KOPT-K1 (cell line): ENCODE results near the gene NEK6.

Experiments used
- H3K27ac ChIP-seq: fragments of 200-600 bp; sonication (generic); 2 replicates; pipeline ENCODE4 v1.5.1; 2016; ENCODE audit warnings: antibody characterized with exemption, mild to moderate bottlenecking, low read depth, low read length; ENCODE audit not compliant: poor library complexity, severe bottlenecking
- H3K36me3 ChIP-seq: fragments of 200-600 bp; sonication (generic); 2 replicates; pipeline ENCODE4 v1.5.1; 2017; ENCODE audit warnings: antibody characterized with exemption, mild to moderate bottlenecking, low read length, moderate library complexity; ENCODE audit not compliant: insufficient read depth
- H3K9me3 ChIP-seq: fragments of 200-600 bp; sonication (generic); 2 replicates; pipeline ENCODE4 v1.5.1; 2017; ENCODE audit warnings: antibody characterized with exemption, low read length, mild to moderate bottlenecking; ENCODE audit not compliant: insufficient read depth, poor library complexity, severe bottlenecking

NEK6 gene

DNA sequence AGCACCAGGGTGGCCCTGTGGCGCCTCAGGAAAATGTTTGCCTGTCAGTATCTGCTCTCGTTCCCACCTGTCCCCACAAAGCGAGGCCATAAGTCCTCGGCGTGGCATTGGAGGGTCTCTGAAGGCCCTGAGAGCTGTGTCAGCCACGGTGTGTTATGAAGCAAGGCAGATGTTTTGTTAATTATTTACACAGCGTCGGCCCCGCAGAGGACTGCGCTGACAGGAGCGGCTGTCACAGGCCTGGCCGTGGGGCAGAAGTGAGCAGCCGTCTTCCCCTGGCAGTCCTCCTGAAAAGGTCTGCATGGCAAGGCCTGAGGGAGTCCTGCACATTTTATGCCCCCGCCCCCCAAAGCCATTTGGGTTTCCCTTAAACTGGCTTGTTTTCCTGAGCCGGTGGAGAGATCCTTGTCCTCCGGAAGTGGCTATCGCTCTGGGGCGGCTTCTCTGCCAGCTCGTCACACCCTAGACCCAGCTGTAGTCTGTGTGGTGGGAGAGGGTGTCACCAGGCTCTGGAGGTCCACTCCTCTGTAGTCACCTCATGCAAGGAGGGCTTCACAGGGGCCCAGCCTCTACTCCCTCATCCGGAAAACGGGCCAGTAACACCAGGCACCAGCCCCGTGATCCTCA is 6.2 kb downstream of the NEK6 start:
- H3K36me3 ChIP-seq, result no peaks in the 10 kb centered on the region
- no peak overlapping the region for H3K27ac ChIP-seq
- no peaks in the 10 kb centered on the region for H3K9me3 ChIP-seq

DNA sequence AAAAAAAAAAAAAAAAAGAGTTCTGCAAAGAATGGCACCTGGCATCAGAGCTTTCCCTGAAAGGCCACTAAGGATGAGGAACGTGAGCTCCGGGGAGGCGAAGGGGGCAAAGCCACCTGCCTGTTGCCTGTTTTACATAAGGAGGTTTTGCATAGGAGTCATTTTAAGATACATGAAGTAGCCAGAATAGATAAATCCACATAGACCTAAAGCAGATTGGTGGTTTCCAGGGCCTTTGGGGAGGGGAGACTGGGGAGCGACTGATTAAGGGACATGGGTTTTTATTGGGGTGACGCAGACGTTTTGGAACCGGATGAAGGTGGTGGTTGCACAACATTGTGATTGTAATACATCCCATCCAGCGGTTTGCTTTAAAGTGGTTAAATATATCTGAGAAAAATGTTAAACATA is 7.1 kb downstream of the NEK6 start:
- Histone ChIP-seq H3K9me3 (no peaks in the 10 kb centered on the region), H3K27ac (no peak overlapping the region), H3K36me3 (no peaks in the 10 kb centered on the region)

DNA sequence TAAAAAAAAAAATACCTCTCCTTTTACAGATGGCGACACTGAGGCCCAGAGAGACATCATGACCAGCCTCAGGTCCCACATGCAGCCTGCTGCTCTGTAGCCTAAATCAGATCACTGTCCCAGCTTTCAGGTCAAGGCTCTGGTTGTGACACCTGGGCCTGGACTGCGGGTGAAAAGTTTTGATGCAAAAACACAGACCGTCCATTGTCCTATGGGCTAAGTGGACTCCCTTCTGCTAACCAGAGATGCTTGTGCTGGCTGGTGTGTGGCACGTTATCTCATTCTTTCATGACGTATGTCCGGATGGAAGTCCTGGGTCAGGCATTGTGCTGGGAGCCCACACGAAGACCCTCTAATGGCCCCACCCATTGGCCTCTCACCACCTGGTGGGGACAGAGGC is 7.8 kb downstream of the NEK6 start:
- Histone ChIP-seq H3K36me3 (no peaks in the 10 kb centered on the region), H3K9me3 (no peaks in the 10 kb centered on the region), H3K27ac (no peak overlapping the region)

DNA sequence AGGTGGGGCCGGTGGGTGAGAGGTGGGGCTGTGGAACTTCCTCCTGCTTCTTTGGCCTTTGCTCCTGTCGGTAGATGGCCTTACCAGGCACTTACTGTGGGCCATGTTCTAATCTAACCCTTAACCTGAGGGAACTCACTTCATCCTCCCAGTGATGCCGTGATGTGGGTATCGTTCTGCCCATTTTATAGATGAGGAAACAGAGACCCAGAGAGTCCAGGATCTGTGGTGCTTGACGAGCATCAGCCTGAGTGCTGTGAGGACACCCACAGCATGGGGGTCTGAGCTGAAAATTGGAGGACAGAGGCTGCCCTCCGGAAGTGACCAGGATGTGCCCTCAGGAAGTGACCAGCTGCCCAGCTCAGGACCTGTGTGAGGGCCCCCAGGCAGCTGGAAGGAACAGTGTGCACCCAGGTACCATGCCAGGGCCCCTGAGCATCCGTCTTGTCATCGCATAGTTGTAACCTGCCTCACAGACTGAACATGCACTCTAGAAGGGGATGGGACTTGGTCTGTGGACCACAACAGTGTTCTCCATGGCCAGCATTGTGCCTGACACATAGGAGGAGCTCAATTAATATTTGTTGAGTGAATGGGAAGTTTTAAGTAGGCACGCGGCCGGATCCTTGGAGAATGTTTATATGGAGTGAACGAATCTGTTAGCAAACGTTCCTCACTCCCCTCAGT is 8.5 kb downstream of the NEK6 start:
- H3K9me3 ChIP-seq, result no peaks in the 10 kb centered on the region
- no peaks in the 10 kb centered on the region for H3K36me3 ChIP-seq
- H3K27ac ChIP-seq, result no peak overlapping the region

DNA sequence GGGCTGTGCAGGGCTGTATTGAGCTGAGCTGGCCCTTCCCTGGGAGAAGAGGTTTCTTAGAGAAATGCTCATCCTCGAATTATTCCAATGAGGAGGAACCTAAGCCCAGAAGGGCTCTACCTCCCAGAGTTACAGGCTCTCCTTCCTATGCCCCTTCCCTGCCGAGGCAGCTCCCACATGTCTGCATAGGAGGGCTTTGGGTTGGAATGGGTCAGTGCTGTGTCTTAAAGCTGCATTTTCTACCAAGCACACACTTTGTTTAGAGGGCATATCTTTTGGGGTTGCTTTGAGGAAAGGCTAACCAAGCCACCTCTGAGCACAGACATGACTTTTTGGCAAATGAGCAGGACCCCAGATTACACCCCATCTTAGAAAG is 9.1 kb downstream of the NEK6 start:
- Histone ChIP-seq H3K36me3 (no peaks in the 10 kb centered on the region), H3K9me3 (no peaks in the 10 kb centered on the region), H3K27ac (no peak overlapping the region)

DNA sequence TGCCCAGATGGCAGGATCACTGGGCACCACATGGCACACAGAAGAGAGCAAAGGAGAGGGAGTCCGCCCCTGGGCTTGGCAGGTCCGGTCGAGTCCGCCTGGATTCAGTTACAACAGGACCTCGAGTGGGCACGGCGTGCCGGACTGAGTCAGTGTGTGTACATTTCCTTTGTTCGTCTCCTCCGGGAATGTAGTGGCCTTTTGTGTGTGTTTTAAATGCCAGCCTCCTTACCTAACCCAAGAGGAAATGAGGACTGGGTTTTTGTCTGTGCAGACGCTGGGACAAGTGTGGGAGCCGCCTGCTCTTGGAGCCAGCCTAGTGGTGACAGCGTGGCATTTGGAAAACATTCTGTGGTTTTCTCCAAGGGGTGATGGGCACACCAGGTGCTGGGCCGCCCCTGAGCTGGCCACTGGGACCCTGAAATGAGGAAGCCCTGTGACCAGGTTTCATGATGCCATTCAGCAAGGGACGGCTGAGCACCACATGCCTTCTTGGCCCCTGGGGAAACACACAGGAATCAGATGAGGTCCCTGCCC is 9.6 kb downstream of the NEK6 start:
- Histone ChIP-seq H3K9me3 (no peaks in the 10 kb centered on the region), H3K27ac (no peak overlapping the region), H3K36me3 (no peaks in the 10 kb centered on the region)

DNA sequence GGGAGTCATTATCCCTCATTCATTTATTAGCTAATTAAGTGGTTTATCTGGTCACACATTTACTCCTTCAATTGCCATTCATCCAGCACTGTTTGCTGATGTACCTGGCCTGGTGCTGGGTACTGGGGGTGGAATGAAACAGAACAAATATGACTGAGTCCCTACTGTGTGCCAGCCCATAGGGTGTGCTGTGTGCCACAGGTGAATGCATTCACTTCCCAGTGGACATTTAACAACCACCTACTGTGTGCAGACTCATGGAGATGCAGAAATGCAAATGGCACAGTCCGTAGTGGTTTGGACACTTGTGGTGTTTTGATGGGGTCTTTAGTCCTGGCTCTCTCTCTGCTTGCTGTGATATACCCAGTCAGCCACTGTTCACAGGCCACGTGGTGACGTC is 10.5 kb downstream of the NEK6 start:
- no peaks in the 10 kb centered on the region for H3K36me3 ChIP-seq
- H3K9me3 ChIP-seq, result no peaks in the 10 kb centered on the region
- H3K27ac ChIP-seq, result no peak overlapping the region

DNA sequence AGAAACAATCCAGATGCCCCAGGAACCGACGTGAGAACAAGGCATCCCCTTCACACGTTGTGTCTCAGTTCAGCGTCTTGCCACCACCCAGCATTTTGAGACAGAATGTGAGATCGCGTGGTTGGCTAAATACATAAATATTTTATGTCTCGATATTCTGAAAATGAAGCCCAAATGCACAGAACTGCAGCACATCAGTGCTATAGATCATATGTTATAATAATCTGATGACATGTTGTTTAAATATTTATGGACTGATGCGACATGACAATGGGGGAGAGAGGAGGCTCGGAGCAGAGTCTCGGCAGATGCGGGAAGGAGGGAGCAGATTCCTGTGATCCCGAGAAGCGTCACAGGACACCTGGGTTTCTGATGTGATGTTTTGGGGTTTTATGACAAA is 10.9 kb downstream of the NEK6 start:
- no peaks in the 10 kb centered on the region for H3K36me3 ChIP-seq
- H3K27ac ChIP-seq, result no peak overlapping the region
- no peaks in the 10 kb centered on the region for H3K9me3 ChIP-seq

DNA sequence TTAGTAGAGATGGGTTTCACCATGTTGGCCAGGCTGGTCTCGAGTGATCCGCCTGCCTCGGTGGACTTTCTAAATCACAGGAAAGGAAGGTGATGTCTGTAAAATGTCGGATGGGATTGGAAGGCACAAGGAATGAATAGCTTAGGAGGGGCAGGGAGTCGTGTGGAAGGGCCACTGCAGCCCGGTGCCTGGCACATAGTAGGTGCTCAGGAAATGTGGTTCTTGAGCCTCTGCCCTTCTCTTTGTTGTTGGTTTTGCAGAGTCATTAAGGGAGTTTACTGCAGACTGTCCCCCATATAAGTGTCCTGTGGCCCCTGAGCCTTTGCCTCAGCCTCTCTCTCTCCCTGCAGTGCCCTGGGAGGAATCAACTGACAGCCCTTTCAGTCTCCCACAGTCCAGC is 11.8 kb downstream of the NEK6 start:
- Histone ChIP-seq H3K36me3 (no peaks in the 10 kb centered on the region), H3K27ac (no peak overlapping the region)

DNA sequence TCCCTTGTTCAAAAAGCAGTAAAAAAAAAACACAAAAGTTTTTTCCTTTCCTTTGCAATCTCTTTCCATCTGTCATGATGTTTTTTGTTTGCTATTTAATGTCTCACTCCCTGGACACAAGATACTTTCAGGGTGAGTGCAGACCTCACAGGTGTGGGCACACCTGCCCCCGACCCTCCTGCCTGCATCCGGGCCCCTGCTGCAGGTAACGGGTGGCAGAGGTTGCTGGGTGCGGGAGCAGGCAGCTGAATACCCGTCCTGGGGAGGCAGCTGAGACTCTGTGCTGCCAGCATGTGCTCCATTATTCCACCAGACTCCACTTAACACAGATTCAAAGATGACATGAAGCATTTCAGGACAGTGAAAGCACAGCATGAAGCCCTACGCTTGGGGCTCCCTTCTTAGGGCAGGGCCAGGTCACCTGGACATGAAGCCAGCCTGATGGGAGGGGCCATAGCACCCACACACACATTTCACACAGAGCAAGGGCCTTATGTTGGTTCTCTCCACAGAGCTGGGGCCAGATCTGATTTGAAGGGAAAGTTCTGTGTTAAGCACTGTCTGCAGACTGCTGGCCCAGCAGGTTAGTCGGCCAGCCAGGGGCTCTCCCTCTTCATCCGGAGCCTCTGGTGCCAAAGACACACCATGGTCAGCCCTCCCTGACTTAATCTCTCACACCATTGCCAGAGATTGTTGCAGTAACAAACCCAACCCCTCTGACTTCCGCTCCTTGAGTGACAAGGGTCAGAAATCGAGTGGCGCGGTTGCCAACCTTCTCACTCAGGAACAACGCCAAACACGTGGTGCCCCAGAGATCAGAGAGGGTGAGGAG is 13.0 kb downstream of the NEK6 start:
- no peaks in the 10 kb centered on the region for H3K9me3 ChIP-seq
- H3K36me3 ChIP-seq, result no peaks in the 10 kb centered on the region

More for the DNA sequence above, 11.8 kb downstream of the NEK6 start:
- no peaks in the 10 kb centered on the region for H3K9me3 ChIP-seq

DNA sequence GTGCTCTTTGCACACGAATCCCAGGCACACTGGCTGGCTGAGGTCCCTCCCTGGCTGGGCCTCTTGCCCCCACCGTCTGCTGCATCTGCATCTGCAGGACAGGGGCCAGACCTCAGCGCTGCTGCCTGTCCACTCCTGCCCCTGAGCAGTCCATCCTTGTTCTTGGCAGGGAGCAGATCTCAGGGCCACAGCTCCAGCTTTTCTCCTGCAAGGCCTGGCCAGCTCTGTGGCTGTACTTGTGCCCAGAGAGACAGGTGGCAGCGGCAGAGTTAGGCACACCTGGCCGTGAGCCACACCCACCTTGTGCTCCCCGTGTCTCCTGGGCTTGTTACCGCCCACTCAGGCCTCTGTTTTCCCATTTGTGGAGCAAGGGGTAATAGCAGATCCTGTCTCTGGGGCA is 13.9 kb downstream of the NEK6 start:
- H3K27ac ChIP-seq, result no peak overlapping the region
- H3K36me3 ChIP-seq, result no peaks in the 10 kb centered on the region
- H3K9me3 ChIP-seq, result no peaks in the 10 kb centered on the region

More for the DNA sequence above, 13.0 kb downstream of the NEK6 start:
- H3K27ac ChIP-seq, result no peak overlapping the region

DNA sequence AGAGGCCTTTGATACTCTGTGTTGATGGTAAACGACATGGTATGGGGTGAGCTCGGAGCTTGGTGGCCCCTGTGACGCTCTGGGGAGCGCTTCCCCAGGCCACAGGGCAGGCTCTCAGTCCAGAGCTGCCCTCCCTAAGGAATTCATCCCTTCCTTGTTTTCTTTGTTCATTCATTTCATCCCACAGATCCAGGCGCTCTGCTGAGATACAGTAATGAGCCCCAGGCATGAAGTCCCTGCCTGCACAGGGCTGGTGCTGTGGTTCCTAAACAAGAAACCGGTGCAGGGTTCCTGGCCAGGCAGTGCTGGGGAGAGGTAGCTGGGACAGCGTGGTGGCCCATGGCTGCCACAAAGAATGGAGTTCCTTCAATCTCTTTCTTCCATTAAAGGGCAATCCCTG is 14.4 kb downstream of the NEK6 start:
- no peak overlapping the region for H3K27ac ChIP-seq
- no peaks in the 10 kb centered on the region for H3K36me3 ChIP-seq
- H3K9me3 ChIP-seq, result no peaks in the 10 kb centered on the region

DNA sequence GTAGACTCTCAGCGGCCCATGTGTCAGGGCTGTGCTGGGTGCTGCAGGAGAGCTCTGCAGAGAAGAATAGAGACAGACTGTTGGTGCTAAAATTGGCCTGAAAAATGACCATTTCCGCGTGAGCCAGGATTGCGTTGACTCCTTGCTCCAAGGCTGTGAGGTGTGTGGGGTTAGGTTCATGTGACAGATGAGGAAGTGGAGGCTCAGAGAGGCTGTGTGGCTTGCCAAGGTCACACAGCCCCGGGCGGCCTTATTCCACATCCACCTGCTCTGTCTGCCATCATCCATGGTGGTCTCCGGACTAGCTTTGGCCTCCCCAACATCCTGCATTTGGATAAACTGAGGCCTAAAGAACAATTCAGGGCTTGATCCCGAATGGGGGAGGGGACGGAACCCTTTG is 15.2 kb downstream of the NEK6 start:
- Histone ChIP-seq H3K27ac (no peak overlapping the region), H3K9me3 (no peaks in the 10 kb centered on the region), H3K36me3 (no peaks in the 10 kb centered on the region)

DNA sequence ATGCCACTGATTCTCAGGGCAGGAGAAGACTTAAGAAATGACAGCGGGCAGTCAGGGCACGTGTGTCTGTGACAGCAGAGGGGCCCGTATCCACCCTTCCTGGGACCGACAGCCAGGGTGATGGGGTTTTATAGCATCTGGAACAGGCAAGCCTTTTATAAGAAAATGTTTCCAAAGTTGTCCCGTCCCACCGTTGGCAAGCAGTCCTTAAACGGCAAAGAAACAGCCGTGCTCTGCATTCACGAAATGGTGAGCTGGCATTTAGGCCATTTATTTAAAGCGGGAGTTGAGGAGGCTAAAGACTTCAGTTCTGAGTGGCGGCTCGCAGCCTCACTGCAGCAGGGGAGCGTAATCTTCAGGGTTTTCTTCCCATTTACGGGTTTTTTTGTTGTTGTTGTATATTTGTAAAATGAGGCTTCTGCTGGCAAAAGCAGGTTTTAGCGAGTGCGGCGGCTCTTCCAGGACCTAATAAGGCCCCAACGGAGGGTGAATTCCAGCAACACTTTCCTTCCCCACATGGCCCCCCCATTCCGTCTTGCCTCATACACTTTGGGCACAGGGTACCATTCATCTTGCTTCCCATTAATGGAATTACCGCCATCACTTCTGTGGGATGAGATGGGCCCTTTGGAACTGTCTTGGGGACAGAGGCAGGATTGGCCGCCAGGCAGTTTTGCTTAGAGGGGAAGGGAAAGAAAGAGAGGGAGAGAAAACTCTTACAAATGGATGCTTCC is 15.8 kb downstream of the NEK6 start:
- Histone ChIP-seq H3K27ac (no peak overlapping the region), H3K9me3 (no peaks in the 10 kb centered on the region), H3K36me3 (no peaks in the 10 kb centered on the region)

DNA sequence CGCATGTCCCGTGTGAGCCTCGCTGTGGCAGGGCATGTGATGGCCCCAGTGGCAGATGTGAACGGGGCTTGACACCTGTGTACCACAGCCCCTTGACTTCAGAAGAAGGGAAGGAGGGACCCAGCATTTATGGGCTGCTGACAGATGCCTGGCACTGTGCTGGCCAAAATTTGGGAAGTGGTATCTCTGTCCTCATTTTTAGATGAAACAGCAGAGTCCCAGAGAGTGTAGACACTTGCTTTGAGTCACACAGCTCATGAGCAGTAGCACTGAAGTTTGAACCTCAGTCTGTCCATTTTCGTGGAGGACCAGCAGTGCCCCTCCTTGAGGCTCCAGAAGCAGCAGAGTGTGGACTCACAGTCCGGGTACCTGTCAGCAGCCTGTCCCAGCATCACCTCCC is 16.5 kb downstream of the NEK6 start:
- Histone ChIP-seq H3K9me3 (no peaks in the 10 kb centered on the region), H3K36me3 (no peaks in the 10 kb centered on the region), H3K27ac (no peak overlapping the region)
